OCI-LY3 (cell line): ENCODE measurements around the gene HHIP.

Experiments
- H2AFZ ChIP-seq: fragments of 200-600, 300-600 bp; shearing (Covaris generic); 2 replicates; pipeline ENCODE4 v1.6.0; 2014; ENCODE audit warnings: antibody characterized with exemption, low read depth, low read length
- H3K27ac ChIP-seq: fragments of 200-600, 300-600 bp; sonication (generic); 2 replicates; pipeline ENCODE4 v1.5.1; 2014; ENCODE audit warnings: mild to moderate bottlenecking, low read length, moderate library complexity, mixed read lengths
- H3K27me3 ChIP-seq: fragments of 200-600, 300-600 bp; sonication (generic); 2 replicates; pipeline ENCODE4 v1.6.1; 2014; ENCODE audit warnings: low read depth, low read length, mixed read lengths
- H3K36me3 ChIP-seq: fragments of 200-600, 300-600 bp; sonication (generic); replicated peaks from 2 replicates; pipeline ENCODE3; 2014; ENCODE audit warnings: low read depth, low read length, mixed read lengths
- H3K4me1 ChIP-seq: fragments of 300-600, 200-600 bp; sonication (generic); 2 replicates; pipeline ENCODE4 v1.6.1; 2014; ENCODE audit warnings: low read length, mixed read lengths
- H3K4me2 ChIP-seq: fragments of 200-600, 300-600 bp; sonication (generic); 2 replicates; pipeline ENCODE4 v1.6.1; 2014; ENCODE audit warnings: low read length, mixed read lengths
- H3K4me3 ChIP-seq: fragments of 300-600, 200-600 bp; sonication (generic); 2 replicates; pipeline ENCODE4 v1.5.1; 2014; ENCODE audit warnings: antibody characterized with exemption, mild to moderate bottlenecking, low read length, moderate library complexity
- H3K79me2 ChIP-seq: fragments of 300-600, 200-600 bp; shearing (Covaris generic); 2 replicates; pipeline ENCODE4 v1.6.1; 2014; ENCODE audit warnings: mild to moderate bottlenecking, low read length, mixed read lengths
- H3K9ac ChIP-seq: fragments of 300-600, 200-600 bp; shearing (Covaris generic); 2 replicates; pipeline ENCODE4 v1.6.0; 2014; ENCODE audit warnings: mild to moderate bottlenecking, low read length, moderate library complexity
- H3K9me3 ChIP-seq: fragments of 200-600, 300-600 bp; shearing (Covaris generic); 2 replicates; pipeline ENCODE4 v1.6.1; 2014; ENCODE audit warnings: low read length, mixed read lengths; ENCODE audit not compliant: insufficient read depth
- H4K20me1 ChIP-seq: fragments of 200-600, 300-600 bp; sonication (generic); 2 replicates; pipeline ENCODE4 v1.6.1; 2016; ENCODE audit warnings: low read length, mixed read lengths; ENCODE audit not compliant: insufficient read depth
- EZH2phosphoT487 ChIP-seq: fragments of 200-600 bp; shearing (Covaris generic); IDR thresholded peaks from 2 replicates; pipeline ENCODE4 v1.6.1; 2018; ENCODE audit warnings: antibody characterized with exemption, mixed run types, low read depth
- TF ChIP-seq, protein P1 (sequence below): fragments of 200-600, 300-600 bp; sonication (generic); IDR thresholded peaks from 2 replicates; pipeline ENCODE4 v1.5.1; 2014; ENCODE audit warnings: antibody characterized with exemption, low read length, low read depth

Gene HHIP

DNA sequence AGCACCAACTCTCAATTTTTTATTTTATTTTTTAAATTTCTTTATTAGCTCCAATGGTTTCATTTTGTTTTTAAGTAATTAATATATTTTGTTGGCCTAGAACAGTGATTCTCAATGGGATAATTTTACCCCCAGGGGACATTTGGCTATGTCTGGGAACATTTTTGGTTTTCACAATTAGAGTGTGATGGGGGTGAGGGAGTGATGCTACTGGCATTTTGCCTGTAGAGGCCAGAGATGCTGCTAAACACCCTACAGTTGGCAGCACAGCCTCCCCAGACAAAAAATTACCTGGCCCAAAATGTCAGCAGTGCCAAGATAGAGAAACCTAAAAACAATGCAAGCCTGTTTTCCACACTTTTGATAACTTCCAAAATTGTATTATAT, 64.6 kb downstream of the HHIP start:
- Histone ChIP-seq H3K27ac (no peak overlapping the region), H3K36me3 (no peaks in the 10 kb centered on the region), H3K4me2 (no peak overlapping the region), H2AFZ (no peak overlapping the region), H4K20me1 (no peaks in the 10 kb centered on the region), H3K4me1 (peaks cover 8% of the 10 kb centered on the region), H3K4me3 (no peak overlapping the region), H3K9ac (no peak overlapping the region), H3K79me2 (no peaks in the 10 kb centered on the region), H3K27me3 (no peaks in the 10 kb centered on the region), H3K9me3 (no peaks in the 10 kb centered on the region)
- TF ChIP-seq, protein P1, sequence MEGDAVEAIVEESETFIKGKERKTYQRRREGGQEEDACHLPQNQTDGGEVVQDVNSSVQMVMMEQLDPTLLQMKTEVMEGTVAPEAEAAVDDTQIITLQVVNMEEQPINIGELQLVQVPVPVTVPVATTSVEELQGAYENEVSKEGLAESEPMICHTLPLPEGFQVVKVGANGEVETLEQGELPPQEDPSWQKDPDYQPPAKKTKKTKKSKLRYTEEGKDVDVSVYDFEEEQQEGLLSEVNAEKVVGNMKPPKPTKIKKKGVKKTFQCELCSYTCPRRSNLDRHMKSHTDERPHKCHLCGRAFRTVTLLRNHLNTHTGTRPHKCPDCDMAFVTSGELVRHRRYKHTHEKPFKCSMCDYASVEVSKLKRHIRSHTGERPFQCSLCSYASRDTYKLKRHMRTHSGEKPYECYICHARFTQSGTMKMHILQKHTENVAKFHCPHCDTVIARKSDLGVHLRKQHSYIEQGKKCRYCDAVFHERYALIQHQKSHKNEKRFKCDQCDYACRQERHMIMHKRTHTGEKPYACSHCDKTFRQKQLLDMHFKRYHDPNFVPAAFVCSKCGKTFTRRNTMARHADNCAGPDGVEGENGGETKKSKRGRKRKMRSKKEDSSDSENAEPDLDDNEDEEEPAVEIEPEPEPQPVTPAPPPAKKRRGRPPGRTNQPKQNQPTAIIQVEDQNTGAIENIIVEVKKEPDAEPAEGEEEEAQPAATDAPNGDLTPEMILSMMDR: no peak
- TF ChIP-seq EZH2phosphoT487: no peak

DNA sequence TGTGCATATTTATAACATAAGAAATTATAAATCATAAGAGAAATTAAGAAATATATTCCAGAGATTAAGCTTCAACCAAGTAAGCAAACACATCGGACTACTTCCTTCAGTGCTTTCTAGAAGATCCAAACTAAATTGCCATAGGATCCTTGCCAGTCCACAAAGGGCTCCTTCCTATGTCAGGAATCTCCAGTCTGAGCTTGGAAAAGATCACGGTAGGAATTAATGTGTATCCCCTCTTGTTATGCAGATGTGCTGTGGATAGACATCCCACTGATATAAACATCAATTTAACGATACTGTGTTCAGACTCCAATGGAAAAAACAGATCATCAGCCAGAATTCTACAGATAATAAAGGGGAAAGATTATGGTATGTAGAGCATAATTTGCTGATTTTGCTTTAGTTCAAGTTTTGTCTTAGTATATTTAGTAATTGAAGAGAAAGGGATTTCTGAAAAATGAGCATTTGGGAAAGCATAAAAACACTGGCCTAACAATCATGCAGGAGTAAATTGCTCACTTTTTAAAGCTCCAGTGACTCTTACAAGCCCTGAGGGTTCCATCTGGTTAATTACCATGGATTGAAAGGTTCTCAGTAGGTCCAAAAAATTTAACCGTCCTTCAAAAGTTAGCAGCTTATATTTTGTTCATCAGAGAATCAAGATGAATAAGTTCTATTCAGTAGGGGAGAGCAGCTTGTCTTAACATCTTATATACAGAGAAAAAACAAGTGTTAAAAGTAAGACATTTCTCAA, 65.9 kb downstream of the HHIP start:
- peaks cover 4% of the 10 kb centered on the region; the same call in 1 of the 2 replicates for H3K27me3 ChIP-seq
- no peak overlapping the region for H3K4me3 ChIP-seq
- H3K36me3 ChIP-seq: no peaks in the 10 kb centered on the region
- peaks cover 12% of the 10 kb centered on the region for H3K4me1 ChIP-seq
- no peaks in the 10 kb centered on the region for H3K79me2 ChIP-seq
- no peak overlapping the region for H2AFZ ChIP-seq
- H4K20me1 ChIP-seq: no peaks in the 10 kb centered on the region
- no peak overlapping the region for H3K27ac ChIP-seq
- no peaks in the 10 kb centered on the region for H3K9me3 ChIP-seq
- no peak for TF ChIP-seq EZH2phosphoT487
- TF ChIP-seq, protein P1: no peak
- H3K9ac ChIP-seq: no peak overlapping the region
- H3K4me2 ChIP-seq: no peak overlapping the region

DNA sequence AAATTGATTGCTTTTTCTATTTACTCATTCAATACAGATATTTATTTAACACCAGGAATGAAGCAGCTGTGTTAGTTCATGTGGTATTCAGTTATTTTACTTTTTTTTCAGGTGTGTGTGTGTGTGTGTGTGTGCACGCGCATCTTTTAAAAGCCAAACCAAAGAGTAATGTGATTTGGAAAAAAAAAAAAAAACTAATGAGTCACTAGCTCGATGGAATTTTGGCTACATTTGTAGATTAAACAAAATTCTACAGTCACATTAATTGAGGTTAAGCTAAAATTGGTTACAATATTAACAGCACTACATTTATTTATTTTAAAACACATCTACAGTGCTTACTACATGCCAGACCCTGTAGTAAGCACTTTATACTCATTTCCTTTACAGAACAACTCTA, 66.8 kb downstream of the HHIP start:
- H3K4me2 ChIP-seq: no peak overlapping the region
- H3K79me2 ChIP-seq: no peaks in the 10 kb centered on the region
- no peaks in the 10 kb centered on the region for H3K36me3 ChIP-seq
- no peaks in the 10 kb centered on the region for H4K20me1 ChIP-seq
- TF ChIP-seq, protein P1: no peak
- no peak for TF ChIP-seq EZH2phosphoT487
- no peak overlapping the region for H3K27ac ChIP-seq
- H3K27me3 ChIP-seq: peaks cover 7% of the 10 kb centered on the region; the same call in 1 of the 2 replicates
- no peaks in the 10 kb centered on the region for H3K9me3 ChIP-seq
- H3K4me1 ChIP-seq: peaks cover 12% of the 10 kb centered on the region
- H3K4me3 ChIP-seq: no peak overlapping the region
- H3K9ac ChIP-seq: no peak overlapping the region
- no peak overlapping the region for H2AFZ ChIP-seq

DNA sequence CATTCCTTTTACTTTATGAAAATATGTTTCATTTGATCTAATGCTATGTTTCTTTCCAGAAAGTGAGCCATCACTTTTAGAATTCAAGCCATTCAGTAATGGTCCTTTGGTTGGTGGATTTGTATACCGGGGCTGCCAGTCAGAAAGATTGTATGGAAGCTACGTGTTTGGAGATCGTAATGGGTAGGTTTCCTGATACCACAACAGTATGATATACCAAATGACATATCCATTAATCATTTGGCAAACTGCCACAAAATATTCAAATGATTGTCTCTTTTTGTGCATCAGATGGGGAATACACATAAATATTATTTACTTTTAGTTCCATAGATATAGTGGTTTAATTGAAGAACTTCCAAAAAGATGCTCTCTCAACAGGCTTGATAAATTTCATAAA, 68.2 kb downstream of the HHIP start:
- no peak for TF ChIP-seq EZH2phosphoT487
- TF ChIP-seq, protein P1: no peak
- H3K4me1 ChIP-seq: peaks cover 12% of the 10 kb centered on the region

More for the DNA sequence above, 68.2 kb downstream of the HHIP start:
- no peak overlapping the region for H3K27ac ChIP-seq
- H3K4me2 ChIP-seq: no peak overlapping the region
- no peak overlapping the region for H3K4me3 ChIP-seq
- H2AFZ ChIP-seq: no peak overlapping the region
- no peak overlapping the region for H3K9ac ChIP-seq
- H3K36me3 ChIP-seq: no peaks in the 10 kb centered on the region
- no peaks in the 10 kb centered on the region for H3K79me2 ChIP-seq
- no peaks in the 10 kb centered on the region for H3K9me3 ChIP-seq
- H4K20me1 ChIP-seq: no peaks in the 10 kb centered on the region
- peaks cover 16% of the 10 kb centered on the region; the same call in 1 of the 2 replicates for H3K27me3 ChIP-seq
